Measurements from ENCODE around the gene ADAT2.

- TF ChIP-seq ZC3H10 (CRISPR knock-in tag; IDR thresholded peaks at IDR 0.05) (no peak), POU6F1 (CRISPR knock-in tag; IDR thresholded peaks at IDR 0.05; ENCODE audit: borderline replicate concordance, low read depth) (no peak), CREB5 (CRISPR knock-in tag; IDR thresholded peaks at IDR 0.05; ENCODE audit: low read depth) (no peak), ISL1 (CRISPR knock-in tag; IDR thresholded peaks at IDR 0.05) (no peak), PATZ1 (CRISPR knock-in tag; IDR thresholded peaks at IDR 0.05; ENCODE audit: borderline replicate concordance) (no peak), TOX (CRISPR knock-in tag; IDR thresholded peaks at IDR 0.05; ENCODE audit: borderline replicate concordance) (no peak), ZNF8 (CRISPR knock-in tag; IDR thresholded peaks at IDR 0.05) (no peak), OSR1 (CRISPR knock-in tag; IDR thresholded peaks at IDR 0.05) (no peak), ZFP30 (CRISPR knock-in tag; IDR thresholded peaks at IDR 0.05) (no peak), GLIS3 (CRISPR knock-in tag; IDR thresholded peaks at IDR 0.05) (no peak), CSDC2 (CRISPR knock-in tag; IDR thresholded peaks at IDR 0.05) (no peak)
Observed at GRCh38 chr6:143401068-143401446, 49.4 kb downstream of the ADAT2 start.
